ENCODE data around the gene CACNA1H. TPM values are rescaled to one million over a fixed set of nuclear protein-coding genes. Genes with fewer than 3 reads are reported as not detected.
"Not testable (repeated sequence)": the region's sequence is repeated elsewhere in the genome, so short reads cannot be mapped to it uniquely, and the experiment has no call there.

Gene CACNA1H
- total RNA-seq, 4 donors from 2014 or later = 225 to 361 (median 259) TPM

DNA sequence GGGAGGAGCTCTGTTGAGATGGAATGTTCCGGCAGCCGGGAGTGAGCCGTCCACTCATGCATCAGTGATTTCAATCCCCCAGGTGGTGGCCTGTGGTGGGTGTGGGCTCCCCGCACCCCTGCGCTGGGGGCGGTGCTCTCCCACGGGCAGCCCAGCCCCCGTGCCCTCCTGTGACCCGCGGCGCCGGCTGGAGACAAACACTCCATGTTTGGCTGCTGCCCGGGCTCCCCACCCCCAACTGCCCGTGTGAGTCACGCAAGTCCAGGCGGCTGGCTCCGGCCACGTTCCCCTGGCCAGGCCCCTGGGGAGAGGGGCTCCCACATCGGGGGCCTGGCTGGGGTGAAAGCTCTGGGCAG is 29.4 kb downstream of the CACNA1H start:
- H3K36me3 ChIP-seq = peaks cover 0 to 8% (median 3%) of the 10 kb centered on the region in 4 donors
- H3K27me3 ChIP-seq = no peaks in the 10 kb centered on the region
- H3K27ac ChIP-seq (replicated peaks in 1 of 4) = peak overlapping the region; percentile 92 to 98 (median 94)
- 19% methylated on average over 3 of the region's 19 CpGs for WGBS
- peak; percentile 86 for TF ChIP-seq POLR2AphosphoS5 (IDR thresholded peaks at IDR 0.05)
- no peak for TF ChIP-seq POLR2A (IDR thresholded peaks at IDR 0.05; ENCODE audit: low read depth)
- TF ChIP-seq, protein P1, sequence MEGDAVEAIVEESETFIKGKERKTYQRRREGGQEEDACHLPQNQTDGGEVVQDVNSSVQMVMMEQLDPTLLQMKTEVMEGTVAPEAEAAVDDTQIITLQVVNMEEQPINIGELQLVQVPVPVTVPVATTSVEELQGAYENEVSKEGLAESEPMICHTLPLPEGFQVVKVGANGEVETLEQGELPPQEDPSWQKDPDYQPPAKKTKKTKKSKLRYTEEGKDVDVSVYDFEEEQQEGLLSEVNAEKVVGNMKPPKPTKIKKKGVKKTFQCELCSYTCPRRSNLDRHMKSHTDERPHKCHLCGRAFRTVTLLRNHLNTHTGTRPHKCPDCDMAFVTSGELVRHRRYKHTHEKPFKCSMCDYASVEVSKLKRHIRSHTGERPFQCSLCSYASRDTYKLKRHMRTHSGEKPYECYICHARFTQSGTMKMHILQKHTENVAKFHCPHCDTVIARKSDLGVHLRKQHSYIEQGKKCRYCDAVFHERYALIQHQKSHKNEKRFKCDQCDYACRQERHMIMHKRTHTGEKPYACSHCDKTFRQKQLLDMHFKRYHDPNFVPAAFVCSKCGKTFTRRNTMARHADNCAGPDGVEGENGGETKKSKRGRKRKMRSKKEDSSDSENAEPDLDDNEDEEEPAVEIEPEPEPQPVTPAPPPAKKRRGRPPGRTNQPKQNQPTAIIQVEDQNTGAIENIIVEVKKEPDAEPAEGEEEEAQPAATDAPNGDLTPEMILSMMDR (IDR thresholded peaks at IDR 0.05) = peak in 1 of 3 experiments; percentile 9
- TF ChIP-seq EP300 (IDR thresholded peaks at IDR 0.05) = peak; percentile 27
- intact Hi-C loops (cut with DNase I) = no loop called here
- H3K9me3 ChIP-seq = no peaks in the 10 kb centered on the region
- peaks cover 28 to 85% (median 84%) of the 10 kb centered on the region in 4 donors for H3K4me1 ChIP-seq
- H3K4me3 ChIP-seq = peak overlapping the region; percentile 31 to 44 (median 32)
- DNase-seq (ENCODE audit: extremely low spot score) = no peak

GRCh38 chr16:1182950-1183907 is 30.3 kb downstream of the CACNA1H start:
- DNase-seq (ENCODE audit: extremely low spot score) = no peak
- H3K36me3 ChIP-seq = peaks cover 0 to 8% (median 3%) of the 10 kb centered on the region in 4 donors
- H3K9me3 ChIP-seq = no peaks in the 10 kb centered on the region
- WGBS = 62% methylated on average over 6 of the region's 45 CpGs
- TF ChIP-seq, protein P1 (IDR thresholded peaks at IDR 0.05) = no peak
- TF ChIP-seq POLR2A (IDR thresholded peaks at IDR 0.05; ENCODE audit: low read depth) (no peak), EP300 (IDR thresholded peaks at IDR 0.05) (no peak), POLR2AphosphoS5 (IDR thresholded peaks at IDR 0.05) (peak; percentile 42 to 46)
- peak overlapping the region; percentile 92 to 98 (median 94) for H3K27ac ChIP-seq (replicated peaks in 1 of 4)
- no peaks in the 10 kb centered on the region for H3K27me3 ChIP-seq
- peaks cover 28 to 84% (median 83%) of the 10 kb centered on the region in 4 donors for H3K4me1 ChIP-seq
- intact Hi-C loops (cut with DNase I) = no loop called here
- H3K4me3 ChIP-seq = peak overlapping the region; percentile 31 to 44 (median 32)

DNA sequence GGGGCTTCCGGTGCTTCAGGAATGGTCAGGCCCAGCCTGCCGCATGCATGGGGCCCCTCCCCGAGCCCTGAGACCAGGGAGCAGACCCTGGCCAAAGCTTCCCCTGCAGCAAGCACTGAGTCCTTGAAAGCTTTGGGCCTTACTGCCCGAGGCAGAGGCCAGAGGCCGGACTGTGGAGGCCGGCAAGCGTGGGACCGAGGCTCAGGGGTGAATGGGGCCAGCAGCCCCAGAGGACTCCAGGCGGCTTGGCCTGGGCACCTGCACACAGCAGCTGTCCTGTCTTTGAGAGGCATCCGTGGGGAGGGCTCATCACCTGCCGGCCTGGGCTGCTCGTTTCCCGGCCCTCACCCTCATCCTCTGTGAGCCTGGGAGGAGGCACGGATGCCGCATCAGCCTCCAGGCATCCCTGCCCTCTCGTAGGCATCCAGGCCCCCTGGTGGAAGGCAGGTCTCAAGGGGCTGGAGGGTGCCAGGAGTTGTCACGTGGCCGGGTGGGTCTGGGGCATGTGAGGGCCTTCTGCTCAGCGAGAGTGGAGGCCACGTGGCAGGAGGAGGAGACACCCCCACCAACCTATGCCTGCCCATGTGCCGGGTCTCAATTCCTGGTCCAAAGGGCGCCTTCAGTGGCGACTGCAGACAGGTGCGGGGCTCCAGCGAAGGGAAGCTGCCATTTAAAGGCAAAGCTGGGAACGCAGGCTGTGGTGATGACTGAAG is 31.4 kb downstream of the CACNA1H start:
- DNase-seq (ENCODE audit: extremely low spot score) = no peak
- peaks cover 0 to 8% (median 3%) of the 10 kb centered on the region in 4 donors for H3K36me3 ChIP-seq
- H3K4me3 ChIP-seq = no peak overlapping the region
- intact Hi-C loops (cut with DNase I) = no loop called here
- H3K4me1 ChIP-seq = peaks cover 28 to 82% (median 78%) of the 10 kb centered on the region in 4 donors
- H3K27me3 ChIP-seq = no peaks in the 10 kb centered on the region
- H3K9me3 ChIP-seq = no peaks in the 10 kb centered on the region
- WGBS = 68% methylated on average over 16 of the region's 26 CpGs
- peak overlapping the region; percentile 92 to 98 (median 94) for H3K27ac ChIP-seq (replicated peaks in 1 of 4)
- TF ChIP-seq, protein P1 (IDR thresholded peaks at IDR 0.05) = peak; percentile 33 to 43 (median 40)
- TF ChIP-seq EP300 (IDR thresholded peaks at IDR 0.05) = no peak
- TF ChIP-seq POLR2AphosphoS5 (IDR thresholded peaks at IDR 0.05) = peak; percentile 69 to 71
- TF ChIP-seq POLR2A (IDR thresholded peaks at IDR 0.05; ENCODE audit: low read depth) = no peak

GRCh38 chr16:1184980-1185379 is 32.1 kb downstream of the CACNA1H start:
- DNase-seq (ENCODE audit: extremely low spot score) = no peak
- H3K36me3 ChIP-seq = peaks cover 0 to 8% (median 3%) of the 10 kb centered on the region in 4 donors
- no peak overlapping the region for H3K4me3 ChIP-seq
- H3K27me3 ChIP-seq = no peaks in the 10 kb centered on the region
- peaks cover 28 to 79% (median 75%) of the 10 kb centered on the region in 4 donors for H3K4me1 ChIP-seq
- no peak for TF ChIP-seq POLR2AphosphoS5 (IDR thresholded peaks at IDR 0.05)
- TF ChIP-seq POLR2A (IDR thresholded peaks at IDR 0.05; ENCODE audit: low read depth) = no peak
- no peak for TF ChIP-seq EP300 (IDR thresholded peaks at IDR 0.05)
- TF ChIP-seq, protein P1 (IDR thresholded peaks at IDR 0.05) = no peak
- peak overlapping the region; percentile 92 to 98 (median 94) for H3K27ac ChIP-seq (replicated peaks in 1 of 4)
- intact Hi-C loops (cut with DNase I) = no loop called here
- 97% methylated on average over 13 of the region's 18 CpGs for whole genome bisulfite sequencing
- no peaks in the 10 kb centered on the region for H3K9me3 ChIP-seq

DNA sequence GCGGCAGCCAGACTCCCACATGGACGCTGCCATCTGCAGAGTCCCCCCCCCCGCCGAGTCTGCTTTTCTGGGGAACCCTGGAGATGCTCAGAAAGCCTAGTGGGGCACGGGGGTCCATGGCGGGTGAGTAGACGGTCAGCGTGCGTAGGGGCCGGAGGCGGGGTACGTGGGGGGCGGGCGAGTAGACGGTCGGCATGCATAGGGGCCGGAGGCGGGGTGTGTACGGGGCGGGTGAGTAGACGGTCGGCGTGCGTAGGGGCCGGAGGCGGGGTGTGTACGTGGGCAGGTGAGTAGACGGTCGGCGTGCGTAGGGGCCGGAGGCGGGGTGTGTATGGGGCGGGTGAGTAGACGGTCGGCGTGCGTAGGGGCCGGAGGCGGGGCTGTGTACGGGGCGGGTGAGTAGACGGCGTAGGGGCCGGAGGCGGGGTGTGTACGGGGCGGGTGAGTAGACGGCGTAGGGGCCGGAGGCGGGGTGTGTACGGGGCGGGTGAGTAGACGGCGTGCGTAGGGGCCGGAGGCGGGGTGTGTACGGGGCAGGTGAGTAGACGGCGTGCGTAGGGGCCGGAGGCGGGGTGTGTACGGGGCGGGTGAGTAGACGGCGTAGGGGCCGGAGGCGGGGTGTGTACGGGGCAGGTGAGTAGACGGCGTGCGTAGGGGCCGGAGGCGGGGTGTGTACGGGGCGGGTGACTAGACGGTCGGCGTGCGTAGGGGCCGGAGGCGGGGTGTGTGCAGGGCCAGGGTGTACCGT is 32.7 kb downstream of the CACNA1H start:
- peak overlapping the region; percentile 92 to 98 (median 94) for H3K27ac ChIP-seq (replicated peaks in 1 of 4)
- intact Hi-C loops (cut with DNase I) = not testable (repeated sequence)

More for the DNA sequence above, 32.7 kb downstream of the CACNA1H start:
- DNase-seq (ENCODE audit: extremely low spot score); H3K27me3 ChIP-seq; H3K4me3 ChIP-seq; H3K36me3 ChIP-seq; H3K9me3 ChIP-seq: not testable (repeated sequence)
- peaks cover 28 to 79% (median 75%) of the 10 kb centered on the region in 4 donors for H3K4me1 ChIP-seq
- WGBS = 92% methylated on average over 32 of the region's 86 CpGs
